AG20443 (cell line): ENCODE results near the gene IPO13.

Source experiments
- DNase-seq: peaks from one replicate; pipeline ENCODE4 v3.0.0; 2012; ENCODE audit warnings: low spot score, mixed read lengths

Gene IPO13

DNA sequence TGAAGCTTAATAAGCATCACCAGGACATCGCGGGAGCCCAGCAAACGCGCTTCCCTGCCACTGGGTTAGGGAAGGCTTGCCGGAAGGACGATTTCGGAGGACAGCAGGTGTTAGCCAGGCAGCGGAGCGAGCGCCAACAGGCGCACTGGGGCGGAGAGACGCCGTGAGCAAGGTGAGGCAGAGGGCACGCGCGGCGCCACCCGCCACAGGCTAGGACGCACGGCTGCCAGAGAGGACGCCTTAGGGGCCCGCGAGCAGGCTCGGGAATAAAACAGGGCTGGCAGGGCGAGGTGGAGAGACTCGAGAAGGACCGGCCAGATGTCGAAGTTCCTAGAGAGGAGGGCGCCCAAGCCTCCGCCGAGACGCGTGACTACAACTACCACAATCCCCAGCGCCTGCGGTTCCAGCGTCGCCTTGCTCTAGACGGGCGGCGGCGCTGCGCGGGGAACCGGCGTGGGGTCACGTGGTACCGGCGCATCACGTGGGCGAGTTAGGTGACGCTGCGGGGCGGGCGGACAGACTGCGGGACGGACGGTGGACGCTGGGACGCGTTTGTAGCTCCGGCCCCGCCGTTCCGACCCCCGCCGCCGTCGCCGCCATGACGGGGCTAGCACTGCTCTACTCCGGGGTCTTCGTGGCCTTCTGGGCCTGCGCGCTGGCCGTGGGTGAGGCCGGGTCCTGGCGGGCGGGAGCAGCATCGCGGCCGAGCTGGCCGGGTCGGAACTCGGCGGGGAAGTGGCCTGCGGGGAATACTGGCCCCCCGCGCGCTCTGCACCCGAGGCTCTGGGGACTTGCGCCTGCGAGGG lies 27.9 kb downstream of the IPO13 start, which contains the start of gene ATP6V0B:
ATP6V0B (plus strand) TSS at position 518 of the 806 bp plus-strand sequence; CDS start at position 599, 81 bp downstream.
- peak; percentile 98 for DNase-seq

DNA sequence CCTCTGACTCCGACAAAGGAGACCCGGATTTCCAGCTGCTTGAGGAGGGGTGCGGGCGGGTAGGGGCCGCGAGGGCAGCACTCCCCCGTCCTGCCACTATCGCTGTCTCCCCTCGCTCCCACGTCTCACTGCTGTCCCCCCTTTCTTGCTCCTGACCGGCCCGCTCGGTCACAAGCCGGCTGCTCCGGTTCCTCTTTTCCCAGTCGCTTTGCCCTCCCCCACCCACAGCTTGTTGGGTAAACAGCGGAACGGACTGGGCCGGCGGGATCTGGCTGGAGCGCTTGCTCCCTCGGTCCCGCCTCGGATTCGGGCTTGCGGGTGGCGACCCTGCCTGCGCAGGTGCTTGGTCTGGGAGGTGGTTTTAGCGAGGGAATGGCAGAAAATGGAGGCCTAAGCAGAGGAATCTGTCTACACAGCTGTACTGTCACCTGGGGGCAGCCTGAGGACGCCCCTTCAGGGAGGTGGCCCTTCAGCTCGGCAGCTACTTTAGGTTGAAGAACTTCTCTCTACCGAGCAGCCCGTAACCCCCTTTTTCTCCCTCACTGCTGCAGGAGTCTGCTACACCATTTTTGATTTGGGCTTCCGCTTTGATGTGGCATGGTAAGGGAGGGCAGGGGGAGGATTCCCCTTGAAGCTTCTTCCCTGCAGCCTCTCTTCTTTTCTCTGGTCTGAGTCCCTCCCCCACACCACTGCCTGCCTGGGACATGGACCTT lies 28.7 kb downstream of the IPO13 start:
- DNase-seq, result peak; percentile 58

DNA sequence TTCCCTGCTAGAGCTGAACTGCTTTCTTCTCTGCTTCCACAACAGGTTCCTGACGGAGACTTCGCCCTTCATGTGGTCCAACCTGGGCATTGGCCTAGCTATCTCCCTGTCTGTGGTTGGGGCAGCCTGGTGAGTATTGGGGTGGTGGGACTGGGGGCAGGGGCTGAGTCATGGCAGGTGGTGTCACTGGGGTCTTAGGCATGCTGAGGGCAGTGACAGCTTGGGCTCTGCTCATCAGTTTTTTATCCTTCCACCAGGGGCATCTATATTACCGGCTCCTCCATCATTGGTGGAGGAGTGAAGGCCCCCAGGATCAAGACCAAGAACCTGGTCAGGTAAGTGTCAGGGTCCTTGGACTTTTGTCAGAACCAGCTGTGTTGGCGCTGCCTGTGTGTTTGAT lies 29.3 kb downstream of the IPO13 start:
- no peak for DNase-seq

DNA sequence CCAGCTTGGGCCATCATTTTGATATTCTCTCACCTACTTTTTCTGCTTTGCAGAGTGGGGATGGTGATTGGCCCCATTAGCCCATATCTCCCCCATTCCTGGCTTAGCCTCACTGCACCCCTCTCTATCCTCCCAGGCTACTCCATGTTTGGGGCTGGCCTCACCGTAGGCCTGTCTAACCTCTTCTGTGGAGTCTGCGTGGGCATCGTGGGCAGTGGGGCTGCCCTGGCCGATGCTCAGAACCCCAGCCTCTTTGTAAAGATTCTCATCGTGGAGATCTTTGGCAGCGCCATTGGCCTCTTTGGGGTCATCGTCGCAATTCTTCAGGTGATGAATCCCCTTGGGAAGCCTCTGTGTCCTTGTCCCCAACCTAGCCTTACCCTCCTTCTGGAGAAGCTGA lies 30.1 kb downstream of the IPO13 start:
- no peak for DNase-seq

DNA sequence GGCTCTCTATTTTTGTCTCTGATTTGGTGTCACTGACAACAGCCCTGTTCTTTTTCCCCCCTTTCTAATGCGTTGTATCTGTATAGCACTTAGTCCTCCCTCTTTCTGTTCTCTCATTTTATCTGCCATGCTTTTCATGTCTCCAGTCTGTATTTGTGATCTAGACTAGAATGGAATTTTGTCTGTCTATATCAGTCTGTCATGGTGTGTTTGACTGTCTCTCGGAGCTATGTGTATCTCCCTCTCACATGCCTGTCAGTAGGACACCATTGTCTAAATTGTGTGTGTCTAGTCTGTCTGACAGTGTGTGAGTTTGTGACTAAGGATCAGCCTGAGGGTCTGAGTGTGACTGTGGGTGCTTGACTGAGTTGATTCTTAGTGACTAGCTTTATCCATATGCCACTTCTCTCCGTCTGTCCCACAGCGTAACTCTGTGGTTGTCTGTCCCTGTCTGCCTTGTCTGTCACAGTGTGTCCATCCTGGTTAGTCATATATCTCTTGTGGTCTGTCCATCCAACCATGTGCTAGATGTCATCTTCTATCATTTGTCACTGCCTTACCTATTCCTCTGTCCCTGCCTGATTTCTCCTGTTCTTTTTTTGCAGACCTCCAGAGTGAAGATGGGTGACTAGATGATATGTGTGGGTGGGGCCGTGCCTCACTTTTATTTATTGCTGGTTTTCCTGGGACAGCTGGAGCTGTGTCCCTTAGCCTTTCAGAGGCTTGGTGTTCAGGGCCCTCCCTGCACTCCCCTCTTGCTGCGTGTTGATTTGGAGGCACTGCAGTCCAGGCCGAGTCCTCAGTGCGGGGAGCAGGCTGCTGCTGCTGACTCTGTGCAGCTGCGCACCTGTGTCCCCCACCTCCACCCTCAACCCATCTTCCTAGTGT lies 30.9 kb downstream of the IPO13 start:
- DNase-seq, result no peak

DNA sequence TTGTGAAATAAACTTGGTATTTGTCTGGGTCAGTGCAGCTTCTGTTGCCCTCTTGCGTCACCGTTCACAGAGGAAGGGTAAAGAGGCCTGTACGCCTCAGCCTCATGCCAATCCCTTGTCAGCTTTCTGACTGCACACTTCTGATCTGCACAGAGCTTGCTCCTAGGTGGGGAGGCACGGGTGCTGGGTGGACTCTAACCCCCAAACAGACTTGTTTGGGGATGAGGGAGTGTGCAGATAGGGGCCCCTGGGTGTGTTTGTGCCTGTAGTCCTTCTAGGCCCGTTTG lies 31.5 kb downstream of the IPO13 start:
- no peak for DNase-seq

DNA sequence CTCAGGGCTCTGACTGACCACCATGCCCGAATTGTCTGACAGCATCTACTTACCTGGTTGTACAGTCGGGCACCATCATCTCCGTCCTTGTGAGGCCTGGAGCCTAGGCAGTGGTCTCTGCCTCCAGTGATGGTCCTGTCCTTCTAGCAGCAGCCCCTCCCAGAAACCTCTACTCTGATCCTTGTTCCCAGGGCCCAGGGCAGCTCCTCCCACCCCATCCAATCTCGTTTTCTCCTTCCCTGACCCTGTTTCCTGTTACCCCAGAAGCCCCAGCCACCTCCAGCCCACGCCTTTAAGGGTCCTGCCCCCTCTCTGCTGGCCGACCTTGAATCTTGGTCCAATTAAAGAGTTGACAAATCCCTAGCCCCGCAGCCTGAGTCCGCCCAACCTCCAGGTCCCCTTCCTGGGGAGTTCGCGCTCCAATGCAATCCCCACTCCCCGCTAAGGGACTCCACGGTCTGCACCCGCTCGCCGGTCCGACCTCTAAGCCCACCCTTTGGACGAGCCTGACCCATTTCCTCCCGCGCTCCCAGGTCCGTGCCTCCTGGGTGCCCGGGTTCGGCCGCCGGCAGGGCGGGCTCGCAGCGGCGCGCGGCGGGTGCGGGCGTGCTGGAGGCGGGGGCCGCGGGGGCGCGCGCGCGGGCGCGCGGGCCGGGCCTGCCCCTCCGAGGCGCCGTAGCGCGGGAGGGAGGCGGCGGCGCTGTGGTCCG lies 32.0 kb downstream of the IPO13 start, which contains the start of gene B4GALT2:
B4GALT2 (plus strand) TSS at position 660 of the 710 bp plus-strand sequence. CDS start 1,951 bp downstream, outside the sequence.
- peak; percentile 91 for DNase-seq

DNA sequence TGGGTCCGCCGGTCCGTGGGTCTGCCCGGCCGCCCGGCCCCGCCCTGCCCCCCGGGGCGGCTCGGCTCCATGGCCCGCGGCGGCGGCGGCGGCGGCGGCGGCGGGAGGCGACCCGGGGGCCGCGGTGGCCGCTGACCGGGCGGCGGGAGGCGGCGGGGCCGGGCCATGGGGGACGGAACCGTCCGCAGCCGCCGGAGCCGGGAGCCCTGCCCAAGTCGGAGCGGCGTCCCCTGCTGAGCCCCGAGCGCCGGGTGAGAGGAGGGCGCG lies 32.4 kb downstream of the IPO13 start:
- DNase-seq, result no peak

DNA sequence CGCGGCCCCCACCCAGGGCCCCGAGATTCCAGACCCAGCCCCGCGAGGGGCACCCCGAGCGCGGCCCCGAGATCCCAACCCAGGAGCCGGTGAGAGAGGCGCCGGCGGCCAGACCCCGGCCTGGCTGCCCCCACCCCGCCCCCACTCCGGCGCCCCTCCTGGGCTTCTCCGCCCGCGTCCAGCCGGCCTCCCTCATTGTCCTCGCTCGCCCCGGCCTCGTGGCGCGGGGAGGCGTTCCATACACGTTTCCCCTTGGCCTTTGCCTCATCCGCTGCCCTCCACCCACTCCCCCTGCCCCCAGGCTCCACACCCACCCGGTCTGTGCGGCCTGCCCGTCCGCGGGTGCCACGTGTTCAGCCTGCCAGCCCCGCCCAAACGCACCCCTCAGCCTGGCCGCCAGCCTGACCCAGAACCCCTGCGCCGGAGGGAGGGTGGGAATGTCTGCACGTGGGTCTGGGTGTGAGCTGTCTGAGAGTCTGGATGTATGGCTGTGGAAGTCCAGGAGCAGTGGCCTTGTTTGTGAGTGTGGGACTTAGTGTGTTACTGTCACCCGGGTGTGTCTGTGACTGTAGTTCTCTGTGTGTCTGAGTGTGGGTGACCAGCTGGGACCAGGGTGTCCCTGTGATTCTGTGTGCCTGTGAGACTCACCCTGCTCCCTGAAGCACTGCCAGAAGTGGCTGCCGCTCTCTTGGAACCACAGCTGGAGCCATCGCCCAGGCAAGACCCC lies 32.9 kb downstream of the IPO13 start:
- DNase-seq, result peak; percentile 75

DNA sequence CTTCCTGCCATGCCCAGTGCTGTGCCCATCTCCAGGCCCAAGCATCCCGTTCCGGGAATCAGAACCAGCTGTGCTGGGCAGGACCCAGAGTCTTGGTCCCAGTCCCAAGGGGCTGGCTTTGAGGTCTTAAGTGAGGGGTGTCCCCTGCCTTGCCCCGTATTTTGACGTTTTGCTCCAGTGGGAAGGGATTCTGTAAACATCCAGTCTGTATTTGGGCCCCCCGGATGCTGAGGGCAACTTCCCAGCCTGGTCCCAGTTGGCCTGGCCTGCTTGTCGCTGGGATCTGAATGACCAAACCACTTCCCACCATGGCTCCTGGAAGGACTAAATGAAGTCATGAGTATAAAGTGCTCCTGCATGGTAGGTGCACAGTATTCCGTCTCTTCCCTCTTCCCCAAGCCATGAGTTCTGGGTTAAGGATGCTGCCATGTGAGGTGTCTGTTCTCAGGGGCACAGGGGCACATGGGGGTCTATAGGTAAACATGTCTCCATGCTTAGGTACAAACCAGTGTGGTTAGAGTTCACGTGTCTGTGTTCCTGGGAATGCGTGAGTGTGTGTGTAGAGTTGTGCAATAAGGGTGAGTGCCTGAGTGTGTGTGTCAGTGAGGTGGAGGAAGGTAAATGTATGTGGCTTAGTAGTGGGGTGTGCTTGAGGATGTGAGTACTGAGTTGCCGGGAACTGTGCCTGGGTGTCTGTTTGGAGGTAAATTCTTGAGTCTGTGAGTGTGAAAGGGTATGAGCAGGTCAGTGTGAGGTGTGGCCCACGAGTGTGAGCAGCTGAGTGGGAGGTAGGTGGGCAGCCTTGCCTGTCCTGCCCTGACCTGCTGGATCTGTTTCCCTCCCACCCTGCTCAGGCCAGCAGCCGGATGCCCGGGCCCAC lies 33.7 kb downstream of the IPO13 start:
- DNase-seq, result peak; percentile 22

DNA sequence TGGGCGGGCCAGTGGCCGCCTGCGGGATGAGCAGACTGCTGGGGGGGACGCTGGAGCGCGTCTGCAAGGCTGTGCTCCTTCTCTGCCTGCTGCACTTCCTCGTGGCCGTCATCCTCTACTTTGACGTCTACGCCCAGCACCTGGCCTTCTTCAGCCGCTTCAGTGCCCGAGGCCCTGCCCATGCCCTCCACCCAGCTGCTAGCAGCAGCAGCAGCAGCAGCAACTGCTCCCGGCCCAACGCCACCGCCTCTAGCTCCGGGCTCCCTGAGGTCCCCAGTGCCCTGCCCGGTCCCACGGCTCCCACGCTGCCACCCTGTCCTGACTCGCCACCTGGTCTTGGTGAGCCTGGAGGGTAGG lies 34.4 kb downstream of the IPO13 start:
- no peak for DNase-seq

DNA sequence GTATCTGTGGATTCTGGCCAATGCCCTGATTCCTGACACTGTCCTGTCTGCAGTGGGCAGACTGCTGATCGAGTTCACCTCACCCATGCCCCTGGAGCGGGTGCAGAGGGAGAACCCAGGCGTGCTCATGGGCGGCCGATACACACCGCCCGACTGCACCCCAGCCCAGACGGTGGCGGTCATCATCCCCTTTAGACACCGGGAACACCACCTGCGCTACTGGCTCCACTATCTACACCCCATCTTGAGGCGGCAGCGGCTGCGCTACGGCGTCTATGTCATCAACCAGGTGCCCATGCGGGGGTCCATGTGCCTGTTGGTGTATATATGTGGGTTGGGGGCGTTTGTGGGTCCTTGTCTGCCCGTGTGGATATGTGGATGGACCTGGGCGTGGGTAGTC lies 34.9 kb downstream of the IPO13 start:
- DNase-seq, result no peak

DNA sequence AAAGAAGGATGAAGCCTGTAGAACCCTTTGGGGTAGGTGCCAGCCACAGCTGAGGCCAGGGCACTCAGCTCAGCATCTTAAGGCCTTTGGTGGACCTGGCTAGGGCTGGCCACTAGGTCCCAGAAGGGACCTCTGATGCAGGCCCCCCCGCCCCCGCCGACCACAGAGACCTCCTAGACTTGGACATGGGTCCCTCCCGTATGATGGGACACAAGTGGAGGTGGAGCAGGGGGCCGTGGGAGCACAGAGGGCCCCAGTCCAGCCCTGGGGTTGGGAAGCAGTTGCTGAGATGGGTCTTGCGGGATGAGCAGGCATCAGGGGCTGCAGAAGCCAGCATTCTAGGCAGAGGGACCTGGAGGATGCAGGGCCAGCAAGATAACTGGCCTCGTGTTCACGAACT lies 35.5 kb downstream of the IPO13 start:
- DNase-seq, result no peak

DNA sequence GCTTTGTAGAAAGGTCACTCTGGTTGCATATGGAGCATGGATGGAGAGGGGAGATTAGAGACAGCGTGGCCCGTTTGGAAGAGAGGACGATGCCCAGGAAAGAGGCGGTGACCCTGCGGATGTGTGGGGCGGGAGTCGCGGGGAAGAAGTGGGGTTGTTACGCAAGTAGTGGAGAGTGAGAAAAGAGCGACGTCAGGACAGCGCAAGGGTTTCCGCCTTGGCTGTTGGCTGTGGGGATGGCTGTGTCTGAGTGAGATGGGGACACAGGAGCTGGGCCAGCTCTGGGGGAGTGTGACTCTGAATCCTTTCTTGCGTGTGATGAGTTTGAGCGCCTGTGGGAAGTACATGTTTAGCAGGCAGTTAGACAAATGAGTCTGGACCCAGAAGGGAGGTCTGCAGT lies 36.1 kb downstream of the IPO13 start:
- no peak for DNase-seq

DNA sequence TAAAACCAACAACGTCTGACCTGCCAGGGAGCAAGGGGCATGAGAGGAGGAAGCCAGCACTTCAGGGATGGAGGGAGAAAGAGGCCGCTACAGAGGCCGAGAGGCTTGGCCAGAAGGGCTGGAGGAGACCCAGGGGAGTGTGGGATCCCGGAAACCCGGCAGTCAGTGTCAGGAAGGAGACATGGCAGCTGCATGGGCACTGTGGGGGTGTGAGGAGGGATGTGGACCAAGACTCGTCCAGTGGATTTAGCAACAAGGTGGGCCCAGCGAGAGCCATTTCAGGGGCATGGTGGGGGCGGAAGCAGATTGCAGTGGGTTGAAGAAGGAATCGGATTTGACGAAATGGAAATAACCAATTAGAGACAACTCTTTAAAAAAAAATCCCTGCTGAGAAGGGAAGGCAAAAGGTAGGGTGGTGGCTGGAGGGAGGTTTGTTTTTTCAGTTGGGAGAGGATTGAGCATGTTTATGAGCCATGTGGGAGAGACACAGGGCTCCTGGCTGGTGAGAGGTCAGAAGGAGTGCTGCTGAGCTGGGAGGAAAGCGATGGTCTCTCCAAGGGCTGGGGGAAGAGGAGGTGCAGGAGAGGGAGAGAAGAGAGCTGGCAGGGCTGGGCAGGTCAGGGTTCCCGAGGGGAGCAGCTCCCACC lies 36.6 kb downstream of the IPO13 start:
- DNase-seq, result no peak

DNA sequence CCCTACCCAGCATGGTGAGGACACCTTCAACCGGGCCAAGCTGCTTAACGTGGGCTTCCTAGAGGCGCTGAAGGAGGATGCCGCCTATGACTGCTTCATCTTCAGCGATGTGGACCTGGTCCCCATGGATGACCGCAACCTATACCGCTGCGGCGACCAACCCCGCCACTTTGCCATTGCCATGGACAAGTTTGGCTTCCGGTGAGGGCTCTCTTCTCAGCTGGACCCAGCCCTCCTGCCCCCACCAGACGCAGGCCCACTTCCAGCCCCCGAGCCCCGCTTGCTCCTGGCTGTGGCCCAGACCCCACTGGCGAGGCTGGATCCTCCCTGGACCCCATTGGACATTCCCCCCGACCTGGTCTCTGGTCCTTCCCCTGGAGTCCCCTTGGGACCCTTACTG lies 38.1 kb downstream of the IPO13 start:
- DNase-seq, result no peak

DNA sequence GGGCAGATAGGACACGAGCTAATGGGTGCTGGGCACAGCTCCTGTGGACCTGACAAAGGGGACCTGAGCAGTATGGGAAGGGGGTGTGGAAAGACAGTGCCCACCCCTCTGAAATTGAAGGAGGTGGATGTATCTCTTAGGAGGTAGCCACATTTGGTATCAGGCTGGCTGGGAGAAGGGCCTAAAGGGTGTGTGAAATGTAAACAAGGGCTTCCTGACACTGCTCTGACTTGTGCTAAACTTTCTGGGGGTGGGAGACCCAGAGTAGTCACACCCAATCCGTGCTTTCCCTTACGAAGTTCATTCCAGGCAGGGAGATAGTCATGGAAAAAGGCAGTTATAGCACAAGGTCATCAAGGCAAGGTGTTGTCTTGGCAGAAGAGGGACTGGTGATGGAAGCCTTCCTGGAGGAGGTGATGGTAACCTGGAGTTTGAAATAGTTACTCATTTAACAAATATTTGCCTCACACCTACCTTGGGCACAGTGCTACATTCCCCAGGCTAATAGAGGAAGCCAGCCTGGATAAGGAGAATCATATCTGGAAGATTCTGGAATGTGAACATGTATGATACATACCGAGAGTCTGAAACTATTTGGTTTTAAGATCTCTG lies 39.3 kb downstream of the IPO13 start:
- DNase-seq, result no peak

DNA sequence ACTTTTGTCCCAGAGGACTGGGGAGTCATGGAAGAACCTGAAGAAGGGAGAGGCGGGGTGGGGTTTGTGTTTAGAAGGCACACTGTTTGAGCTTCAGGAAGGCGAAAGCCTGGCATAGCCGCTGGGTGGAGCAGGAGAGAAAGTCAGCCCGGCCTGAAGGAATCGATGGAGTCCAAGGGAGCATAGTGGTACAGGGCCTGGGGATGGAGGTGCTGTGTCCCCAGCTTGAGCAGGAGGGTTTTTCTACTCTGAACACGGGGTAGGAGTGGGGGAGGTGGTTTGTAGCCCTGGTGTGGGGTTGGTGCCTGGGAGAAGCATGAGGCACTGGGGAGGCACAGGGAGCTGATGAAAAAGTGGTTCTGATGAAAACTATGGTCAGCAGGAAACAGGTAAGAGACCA lies 40.0 kb downstream of the IPO13 start:
- DNase-seq, result peak; percentile 33

DNA sequence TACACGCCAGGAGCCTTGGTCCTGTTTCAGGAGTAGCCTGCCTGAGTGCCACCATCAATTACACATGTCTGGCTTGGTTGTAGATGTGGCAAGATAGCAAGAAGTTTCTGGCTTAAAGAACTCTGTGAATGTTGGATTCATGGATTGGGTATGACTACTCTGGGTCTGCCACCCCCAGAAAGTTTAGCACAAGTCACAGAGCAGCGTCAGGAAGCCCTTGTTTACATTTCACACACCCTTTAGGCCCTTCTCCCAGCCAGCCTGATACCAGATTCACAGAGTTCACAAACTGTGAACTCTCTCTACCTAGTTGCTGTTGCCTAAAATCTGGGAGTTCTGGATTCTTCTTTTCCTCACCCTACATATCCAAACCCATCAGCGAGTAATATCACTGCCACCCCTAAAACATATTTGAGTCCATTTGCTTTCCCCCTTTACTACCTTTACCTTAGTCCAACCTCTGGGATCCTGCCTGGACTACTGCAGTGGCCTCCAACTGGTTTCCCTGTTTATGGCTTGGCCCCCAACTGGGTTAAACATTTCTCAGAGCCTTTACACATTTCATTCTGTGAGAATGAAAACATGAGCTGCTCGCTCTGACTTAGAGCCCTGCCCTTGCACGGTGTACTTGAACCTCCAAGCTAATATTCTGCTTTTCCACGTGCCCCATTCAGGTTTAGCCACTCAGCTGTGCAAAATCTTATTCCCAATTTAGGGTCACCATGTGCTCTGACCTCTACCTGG lies 40.6 kb downstream of the IPO13 start:
- DNase-seq, result no peak
